Measurements from ENCODE around the gene KIF5C. TPM values are rescaled to one million over a fixed set of nuclear protein-coding genes. Genes with fewer than 3 reads are reported as not detected.

KIF5C gene
- total RNA-seq, 1 experiment from 2014 or later = 1.6 TPM

GRCh38 chr2:148888986-148889385 lies 14.0 kb downstream of the KIF5C start:
- CTCF ChIA-PET = interaction anchor here (0.6 kb wide), 1 partner anchor 190 kb away, joined by 3 read pairs; no protein-coding TSS in a partner anchor
- no peaks in the 10 kb centered on the region for H3K9me3 ChIP-seq (ENCODE audit: control insufficient read depth, insufficient read depth, low read depth, low read length)
- H3K27ac ChIP-seq (ENCODE audit: low read length) = no peak overlapping the region
- in situ Hi-C loops (cut with HindIII; ENCODE audit: low pct_unique_long_range_greater_than_20kb, low sequenced_read_pairs) (no loop called here), intact Hi-C loops (cut with micrococcal nuclease; ENCODE audit: unreplicated experiment) (no loop called here)
- DNase-seq (ENCODE audit: low read depth, low spot score) = no peak
- H3K4me3 ChIP-seq (ENCODE audit: low read depth in 2 of 2, low read length in 2 of 2) = no peak overlapping the region
- TF ChIP-seq POLR2AphosphoS5 (IDR thresholded peaks at IDR 0.05; ENCODE audit: low read depth, low read length) (no peak), SIN3A (IDR thresholded peaks at IDR 0.05; ENCODE audit: borderline replicate concordance, insufficient read depth, low read depth, low read length) (no peak), CTCF (IDR thresholded peaks at IDR 0.05) (no peak), TCF7L2 (IDR thresholded peaks at IDR 0.05; ENCODE audit: low read depth, low read length) (no peak)
- TF ChIP-seq, protein P1, sequence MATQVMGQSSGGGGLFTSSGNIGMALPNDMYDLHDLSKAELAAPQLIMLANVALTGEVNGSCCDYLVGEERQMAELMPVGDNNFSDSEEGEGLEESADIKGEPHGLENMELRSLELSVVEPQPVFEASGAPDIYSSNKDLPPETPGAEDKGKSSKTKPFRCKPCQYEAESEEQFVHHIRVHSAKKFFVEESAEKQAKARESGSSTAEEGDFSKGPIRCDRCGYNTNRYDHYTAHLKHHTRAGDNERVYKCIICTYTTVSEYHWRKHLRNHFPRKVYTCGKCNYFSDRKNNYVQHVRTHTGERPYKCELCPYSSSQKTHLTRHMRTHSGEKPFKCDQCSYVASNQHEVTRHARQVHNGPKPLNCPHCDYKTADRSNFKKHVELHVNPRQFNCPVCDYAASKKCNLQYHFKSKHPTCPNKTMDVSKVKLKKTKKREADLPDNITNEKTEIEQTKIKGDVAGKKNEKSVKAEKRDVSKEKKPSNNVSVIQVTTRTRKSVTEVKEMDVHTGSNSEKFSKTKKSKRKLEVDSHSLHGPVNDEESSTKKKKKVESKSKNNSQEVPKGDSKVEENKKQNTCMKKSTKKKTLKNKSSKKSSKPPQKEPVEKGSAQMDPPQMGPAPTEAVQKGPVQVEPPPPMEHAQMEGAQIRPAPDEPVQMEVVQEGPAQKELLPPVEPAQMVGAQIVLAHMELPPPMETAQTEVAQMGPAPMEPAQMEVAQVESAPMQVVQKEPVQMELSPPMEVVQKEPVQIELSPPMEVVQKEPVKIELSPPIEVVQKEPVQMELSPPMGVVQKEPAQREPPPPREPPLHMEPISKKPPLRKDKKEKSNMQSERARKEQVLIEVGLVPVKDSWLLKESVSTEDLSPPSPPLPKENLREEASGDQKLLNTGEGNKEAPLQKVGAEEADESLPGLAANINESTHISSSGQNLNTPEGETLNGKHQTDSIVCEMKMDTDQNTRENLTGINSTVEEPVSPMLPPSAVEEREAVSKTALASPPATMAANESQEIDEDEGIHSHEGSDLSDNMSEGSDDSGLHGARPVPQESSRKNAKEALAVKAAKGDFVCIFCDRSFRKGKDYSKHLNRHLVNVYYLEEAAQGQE (IDR thresholded peaks at IDR 0.05; ENCODE audit: insufficient read depth in 1 of 2, low read depth in 2 of 2, low read length in 1 of 2) = no peak
- H3K27me3 ChIP-seq (ENCODE audit: control insufficient read depth, insufficient read depth, low read length) = peaks cover 30% of the 10 kb centered on the region
- H3K4me1 ChIP-seq (ENCODE audit: control insufficient read depth, insufficient read depth, low read length) = peaks cover 3% of the 10 kb centered on the region
- no TSS peak for BruUV-seq (replicated peaks)
- no peaks in the 10 kb centered on the region for H3K36me3 ChIP-seq (ENCODE audit: control insufficient read depth, insufficient read depth, low read length)
- POLR2A ChIA-PET = no interaction called here
- ATAC-seq = no peak

GRCh38 chr2:148893906-148894305 lies 18.9 kb downstream of the KIF5C start:
- ATAC-seq (no peak), DNase-seq (ENCODE audit: low read depth, low spot score) (no peak)
- no peak overlapping the region for H3K4me3 ChIP-seq (ENCODE audit: low read depth in 2 of 2, low read length in 2 of 2)
- in situ Hi-C loops (cut with HindIII; ENCODE audit: low pct_unique_long_range_greater_than_20kb, low sequenced_read_pairs) (no loop called here), intact Hi-C loops (cut with micrococcal nuclease; ENCODE audit: unreplicated experiment) (no loop called here)
- BruUV-seq (replicated peaks) = no TSS peak
- H3K4me1 ChIP-seq (ENCODE audit: control insufficient read depth, insufficient read depth, low read length) = no peaks in the 10 kb centered on the region
- POLR2A ChIA-PET = no interaction called here
- TF ChIP-seq, protein P1 (IDR thresholded peaks at IDR 0.05; ENCODE audit: insufficient read depth in 1 of 2, low read depth in 2 of 2, low read length in 1 of 2) = no peak
- no peak for TF ChIP-seq SIN3A (IDR thresholded peaks at IDR 0.05; ENCODE audit: borderline replicate concordance, insufficient read depth, low read depth, low read length)
- TF ChIP-seq CTCF (IDR thresholded peaks at IDR 0.05) = no peak
- no peak for TF ChIP-seq TCF7L2 (IDR thresholded peaks at IDR 0.05; ENCODE audit: low read depth, low read length)
- no peak for TF ChIP-seq POLR2AphosphoS5 (IDR thresholded peaks at IDR 0.05; ENCODE audit: low read depth, low read length)
- H3K36me3 ChIP-seq (ENCODE audit: control insufficient read depth, insufficient read depth, low read length) = no peaks in the 10 kb centered on the region
- peaks cover 8% of the 10 kb centered on the region for H3K27me3 ChIP-seq (ENCODE audit: control insufficient read depth, insufficient read depth, low read length)
- no peak overlapping the region for H3K27ac ChIP-seq (ENCODE audit: low read length)
- H3K9me3 ChIP-seq (ENCODE audit: control insufficient read depth, insufficient read depth, low read depth, low read length) = no peaks in the 10 kb centered on the region
- CTCF ChIA-PET = no interaction called here

Data from Panc1 (cell line).